Adrenal gland (tissue), 5 donors: ENCODE results near the gene GPC6.

Experiments
- POLR2A ChIP-seq, 2 donors: fragments of 450-650 bp; IDR thresholded peaks; one replicate each; pipeline ENCODE4 v1.6.1; 2017; ENCODE audit warnings: antibody characterized with exemption in 2 of 2, mild to moderate bottlenecking in 2 of 2, moderate library complexity in 1 of 2
- TF ChIP-seq, protein P1 (sequence below), 6 experiments: fragments of 450-650 bp in 4 of 6; fragments of 200-600 bp in 2 of 6; sonication (generic) in 1 of 6; IDR thresholded peaks; 1 replicate in 5 of 6; 2 replicates in 1 of 6; pipeline versions ENCODE4 v1.5.1 to v1.8.0; 2016 to 2021; ENCODE audit warnings: antibody characterized with exemption in 6 of 6, mild to moderate bottlenecking in 2 of 6, moderate library complexity in 1 of 6
- donor health status: DM: no; HTN: no; CAD: no.

DNA sequence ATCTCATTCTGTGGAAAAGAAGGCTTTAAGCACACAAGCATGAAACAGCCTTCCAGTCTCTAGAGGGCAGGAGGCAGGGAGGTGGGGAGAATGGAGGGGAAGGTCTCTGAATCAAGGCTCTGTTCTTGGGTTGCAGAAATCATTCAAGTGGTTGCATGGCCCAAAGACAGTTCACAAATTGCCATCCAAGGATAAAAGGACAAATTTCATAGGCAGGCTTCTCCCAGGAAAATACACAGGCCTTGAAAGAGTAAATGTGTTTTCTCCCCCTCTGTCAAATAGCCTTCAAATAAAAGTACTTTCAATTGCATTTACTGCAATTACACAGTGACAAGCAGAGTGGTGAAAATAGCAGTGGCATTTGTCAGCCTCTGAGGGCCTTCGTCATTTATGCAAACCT, 802.0 kb downstream of the GPC6 start:
- TF ChIP-seq, protein P1, sequence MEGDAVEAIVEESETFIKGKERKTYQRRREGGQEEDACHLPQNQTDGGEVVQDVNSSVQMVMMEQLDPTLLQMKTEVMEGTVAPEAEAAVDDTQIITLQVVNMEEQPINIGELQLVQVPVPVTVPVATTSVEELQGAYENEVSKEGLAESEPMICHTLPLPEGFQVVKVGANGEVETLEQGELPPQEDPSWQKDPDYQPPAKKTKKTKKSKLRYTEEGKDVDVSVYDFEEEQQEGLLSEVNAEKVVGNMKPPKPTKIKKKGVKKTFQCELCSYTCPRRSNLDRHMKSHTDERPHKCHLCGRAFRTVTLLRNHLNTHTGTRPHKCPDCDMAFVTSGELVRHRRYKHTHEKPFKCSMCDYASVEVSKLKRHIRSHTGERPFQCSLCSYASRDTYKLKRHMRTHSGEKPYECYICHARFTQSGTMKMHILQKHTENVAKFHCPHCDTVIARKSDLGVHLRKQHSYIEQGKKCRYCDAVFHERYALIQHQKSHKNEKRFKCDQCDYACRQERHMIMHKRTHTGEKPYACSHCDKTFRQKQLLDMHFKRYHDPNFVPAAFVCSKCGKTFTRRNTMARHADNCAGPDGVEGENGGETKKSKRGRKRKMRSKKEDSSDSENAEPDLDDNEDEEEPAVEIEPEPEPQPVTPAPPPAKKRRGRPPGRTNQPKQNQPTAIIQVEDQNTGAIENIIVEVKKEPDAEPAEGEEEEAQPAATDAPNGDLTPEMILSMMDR (IDR thresholded peaks at IDR 0.05), result no peak
- TF ChIP-seq POLR2A (IDR thresholded peaks at IDR 0.05), result no peak
